ENCODE results near the gene ADGRG1.
A peak's percentile ranks its signal among the peaks of the same experiment; 100 is the strongest.

ADGRG1 gene

GRCh38 chr16:57637424-57637823 is 9.0 kb downstream of the ADGRG1 start:
- peak in 1 of 2 experiments; percentile 29 for DNase-seq

DNA sequence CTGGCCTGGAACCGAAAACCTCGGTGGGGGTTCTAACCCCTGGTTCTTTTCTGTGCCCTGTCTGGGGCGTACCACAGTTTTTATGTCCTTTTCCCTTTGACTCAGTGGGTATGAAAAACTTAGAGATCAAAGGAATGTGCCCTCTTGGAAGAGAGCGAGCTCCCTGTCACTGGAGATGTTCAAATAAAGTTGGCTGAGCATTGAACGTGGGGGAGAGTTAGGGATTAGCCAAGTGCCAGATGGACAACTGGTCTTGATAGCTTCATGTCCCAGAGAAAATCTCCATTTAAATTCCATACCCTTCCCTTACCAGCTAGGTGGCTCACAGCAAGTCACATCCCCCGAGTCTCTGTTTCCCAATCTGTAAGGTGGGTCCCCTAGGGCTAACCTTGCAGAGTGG is 9.5 kb downstream of the ADGRG1 start:
- peak; percentile 72 to 86 for DNase-seq

- no peak for DNase-seq
These were observed 10.0 kb downstream of the ADGRG1 start for GRCh38 chr16:57638381-57638780.

GRCh38 chr16:57639172-57639887 is 10.9 kb downstream of the ADGRG1 start:
- DNase-seq, result peak; percentile 83 to 92

- DNase-seq, result no peak
These were observed 11.8 kb downstream of the ADGRG1 start for GRCh38 chr16:57640185-57640584.

GRCh38 chr16:57640612-57641011 is 12.2 kb downstream of the ADGRG1 start:
- DNase-seq, result no peak

DNA sequence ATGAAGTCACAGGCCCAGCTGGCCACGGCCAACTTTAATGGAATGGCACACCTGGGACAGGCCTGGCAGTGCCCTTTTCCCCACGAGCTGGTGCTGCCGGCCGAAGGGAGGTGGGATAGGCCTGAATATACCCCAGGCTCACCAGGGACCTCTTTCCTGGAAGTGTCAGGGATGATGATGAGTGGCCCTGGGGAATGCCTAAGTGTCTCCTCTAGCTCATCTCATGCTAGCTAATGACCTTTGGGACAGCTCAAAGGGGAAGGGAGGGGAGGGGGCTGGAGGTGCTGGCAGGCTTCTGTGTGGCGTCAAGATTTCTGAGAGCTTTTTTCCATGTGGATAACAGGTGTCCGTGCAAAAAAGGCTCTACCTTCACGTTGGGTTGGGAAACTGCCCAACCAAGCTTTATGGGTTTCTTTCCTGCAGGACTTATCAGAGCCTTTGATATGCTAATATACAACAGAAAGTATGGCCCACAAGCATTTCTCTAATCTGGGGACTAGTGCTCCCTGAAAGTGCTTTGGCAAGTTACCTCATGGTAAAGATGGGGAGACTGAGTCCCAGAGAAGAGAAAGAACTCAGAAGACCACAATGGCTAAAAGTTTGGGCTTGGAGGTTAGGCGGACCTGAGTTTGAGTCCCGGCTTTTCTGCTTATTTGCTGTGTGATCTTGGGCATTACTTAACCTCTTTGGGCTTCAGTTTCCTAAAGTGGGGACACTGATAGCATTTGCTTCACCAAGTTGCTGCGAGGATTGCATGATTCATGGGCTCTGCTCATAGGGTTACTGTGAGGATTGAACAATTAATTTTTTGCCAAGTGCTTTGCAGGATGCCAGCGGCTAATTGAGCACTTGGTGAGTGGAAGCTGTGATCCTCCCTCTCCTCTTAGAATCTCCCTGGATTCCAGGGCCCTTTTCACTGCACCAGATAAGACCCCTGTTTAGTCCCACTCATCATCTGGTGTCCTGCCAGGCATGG is 14.0 kb downstream of the ADGRG1 start:
- DNase-seq, result no peak

DNA sequence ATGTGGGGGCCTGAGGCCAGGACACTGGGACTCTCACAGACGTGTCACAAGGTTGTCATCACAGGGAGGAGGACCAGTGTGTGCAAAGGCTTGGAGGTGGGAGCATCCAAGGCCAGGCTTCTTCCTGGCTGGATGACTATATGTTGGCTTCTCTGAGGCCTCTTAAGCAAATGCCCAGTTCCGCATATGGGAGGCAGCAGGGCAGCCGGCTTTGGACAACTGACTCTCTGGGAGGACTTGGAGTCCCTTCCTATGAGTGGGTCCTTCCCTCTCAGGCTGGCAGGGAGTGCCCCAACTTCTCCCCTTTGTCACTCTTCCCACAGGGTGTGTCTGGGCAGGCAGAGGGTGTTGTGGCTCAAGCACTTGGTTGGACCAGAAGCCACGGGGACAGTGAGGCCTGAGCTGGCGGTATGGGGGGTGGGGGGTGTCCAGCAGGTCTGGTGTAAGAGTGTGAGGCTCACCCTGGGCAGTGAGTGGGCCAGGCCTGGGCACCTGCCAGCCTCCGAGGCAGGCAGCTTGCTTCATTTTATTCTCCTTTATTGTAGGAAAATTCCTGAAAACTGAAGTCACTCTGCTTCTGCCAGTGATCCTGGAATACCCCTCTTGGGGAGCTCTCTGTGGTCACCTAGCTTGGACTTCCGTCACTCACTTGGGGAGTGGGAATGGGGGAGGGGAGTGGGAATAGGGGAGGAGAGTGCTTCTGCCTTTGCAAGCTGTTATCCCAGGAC is 14.9 kb downstream of the ADGRG1 start:
- DNase-seq, result no peak

DNA sequence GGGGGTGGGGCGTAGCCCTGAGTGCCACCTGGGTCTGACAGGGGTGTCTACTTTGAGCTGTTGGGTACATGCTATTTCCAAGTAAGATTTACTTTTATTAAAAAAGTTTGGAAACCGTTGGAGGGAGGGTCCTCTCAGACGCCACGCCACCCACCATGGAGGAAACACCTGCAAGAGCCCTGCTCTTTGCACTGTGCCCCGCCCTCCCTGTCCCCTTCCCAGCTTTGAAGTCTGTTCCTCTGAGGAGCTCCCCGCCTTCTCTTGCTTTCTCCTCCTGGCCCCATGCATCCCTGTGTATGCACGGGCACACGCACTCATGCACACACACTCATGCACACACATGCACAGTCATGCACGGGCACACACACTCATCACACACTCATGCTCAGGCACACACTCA is 15.5 kb downstream of the ADGRG1 start:
- DNase-seq, result no peak

DNA sequence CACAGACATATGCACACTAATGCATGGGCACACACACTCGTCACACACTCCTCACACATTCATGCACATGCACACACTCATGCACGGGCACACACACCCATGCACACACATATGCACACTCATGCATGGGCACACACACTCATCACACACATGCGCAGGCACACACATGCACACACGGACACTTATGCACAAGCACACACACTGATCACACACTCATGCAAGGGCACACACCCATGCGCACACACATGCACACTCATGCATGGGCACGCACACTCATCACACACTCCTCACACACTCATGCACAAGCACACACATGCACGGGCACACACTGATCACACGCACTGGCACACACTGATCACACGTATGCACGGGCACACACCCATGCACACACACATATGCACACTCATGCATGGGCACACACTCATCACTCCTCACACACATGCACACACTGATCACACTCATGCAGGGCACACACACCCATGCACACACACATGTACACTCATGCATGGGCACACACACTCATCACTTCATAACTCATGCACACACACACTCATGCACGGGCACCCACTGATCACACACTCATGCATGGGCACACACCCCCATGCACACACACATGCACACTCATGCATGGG is 16.1 kb downstream of the ADGRG1 start:
- no peak for DNase-seq

DNA sequence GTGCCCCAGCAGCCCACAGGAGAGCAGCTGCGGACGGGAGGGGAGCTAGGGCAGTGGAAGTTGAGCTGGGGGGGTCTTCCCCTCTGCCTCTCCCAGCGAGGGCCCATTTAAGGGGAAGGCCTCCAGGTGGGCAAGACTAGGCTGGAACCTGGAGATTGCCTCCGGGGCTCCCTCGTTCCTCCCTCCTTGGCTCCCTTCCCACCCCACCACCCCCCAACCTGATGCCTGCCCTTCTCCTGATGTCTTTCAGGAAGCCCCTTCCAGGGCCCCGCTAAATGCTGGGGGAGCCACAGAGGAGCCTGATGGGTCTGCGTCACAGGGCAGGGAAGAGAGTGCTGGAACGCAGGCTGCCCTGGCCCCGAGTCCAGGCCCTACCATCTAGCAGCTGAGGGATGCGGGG is 16.7 kb downstream of the ADGRG1 start:
- no peak for DNase-seq

DNA sequence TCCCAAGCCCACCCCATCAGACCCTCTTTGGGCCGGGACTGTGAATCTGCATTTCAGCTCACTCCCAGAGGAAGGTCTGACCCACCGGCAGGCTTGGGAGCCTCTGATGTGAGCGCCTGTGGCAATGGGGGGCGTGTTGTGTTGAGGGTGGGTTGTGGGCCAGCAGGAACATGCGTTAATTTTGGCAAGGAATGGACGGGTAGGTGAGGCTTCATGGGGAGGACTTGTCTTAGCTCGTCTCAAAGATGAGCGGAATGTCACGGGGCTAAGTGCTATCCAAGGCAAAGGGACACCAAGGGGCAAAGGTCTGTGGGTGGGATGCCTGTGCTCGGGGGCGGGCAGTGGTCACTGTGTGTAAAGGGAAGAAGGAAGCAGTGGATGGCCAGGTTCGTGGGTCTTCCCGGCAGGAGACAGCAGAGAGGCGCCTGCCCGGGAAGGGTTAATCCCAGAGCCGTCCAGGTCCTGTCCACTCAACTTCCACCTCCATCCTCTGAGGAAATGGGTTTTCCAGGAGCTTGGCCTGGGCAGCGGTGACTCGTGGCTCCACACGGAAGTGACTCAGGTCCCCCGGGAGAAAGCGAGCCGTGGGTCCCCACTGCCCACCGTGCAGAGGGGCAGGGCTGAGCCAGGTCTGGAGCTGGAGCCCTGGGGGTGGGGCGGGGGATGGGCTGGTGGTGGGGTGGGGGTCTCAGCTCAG is 17.4 kb downstream of the ADGRG1 start:
- DNase-seq, result no peak

DNA sequence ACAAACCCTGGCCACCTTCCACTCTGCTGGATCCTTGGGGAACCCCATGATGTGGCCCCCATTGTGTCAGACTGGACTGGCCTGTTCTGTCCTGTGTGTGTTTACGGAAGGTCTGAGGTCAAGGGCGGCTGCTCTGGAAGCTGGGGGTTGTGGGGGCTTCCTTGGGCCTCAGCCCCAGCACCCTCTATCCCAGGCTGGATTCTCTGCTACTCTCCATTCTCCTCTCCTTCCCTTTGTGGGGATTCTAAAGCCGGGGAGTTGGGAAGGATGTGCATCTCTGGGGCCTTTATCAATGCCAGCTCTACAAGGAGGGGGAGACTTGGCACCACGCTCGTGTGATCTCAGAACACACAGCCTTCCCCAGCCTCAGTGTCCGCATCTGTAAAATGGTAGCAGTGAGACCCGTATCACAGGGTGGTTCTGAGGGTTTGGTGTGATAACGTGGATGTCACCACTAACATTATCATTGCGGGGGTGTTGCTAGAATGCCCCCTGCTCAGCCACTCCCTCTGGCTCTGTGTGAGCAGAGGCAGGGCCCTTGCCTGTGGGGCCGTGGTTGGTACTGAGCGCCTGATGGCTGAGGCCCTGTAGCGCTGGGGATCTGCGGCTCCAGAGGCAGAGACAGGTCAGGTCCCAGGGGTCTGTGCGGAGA is 18.1 kb downstream of the ADGRG1 start:
- DNase-seq, result no peak

- no peak for DNase-seq
These were observed 18.9 kb downstream of the ADGRG1 start for GRCh38 chr16:57647136-57647875.

GRCh38 chr16:57648125-57648524 is 19.7 kb downstream of the ADGRG1 start:
- DNase-seq, result no peak

GRCh38 chr16:57648581-57649442 is 20.4 kb downstream of the ADGRG1 start:
- peak; percentile 66 to 87 for DNase-seq

DNA sequence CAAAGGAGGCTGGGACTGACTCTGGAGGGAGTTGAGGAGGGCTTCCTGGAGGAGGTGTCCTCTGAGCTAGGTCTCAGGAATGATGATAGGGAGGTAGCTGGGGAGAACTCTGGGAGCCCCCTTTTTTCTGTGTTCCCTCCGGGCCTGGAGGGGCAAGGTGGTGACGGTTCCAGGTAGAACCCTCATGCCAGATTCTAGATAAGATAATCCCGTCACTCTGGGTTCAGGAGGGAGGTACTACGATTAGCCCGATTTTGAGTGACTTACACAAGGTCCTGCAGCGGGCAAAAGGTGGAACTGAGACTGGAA is 21.0 kb downstream of the ADGRG1 start:
- DNase-seq, result no peak

GRCh38 chr16:57649846-57650245 is 21.4 kb downstream of the ADGRG1 start:
- no peak for DNase-seq

- peak in 1 of 2 experiments; percentile 66 for DNase-seq
These were observed 23.2 kb downstream of the ADGRG1 start for GRCh38 chr16:57651344-57652333.

All from NCI-H524 (cell line).